Endodermal cell (in vitro differentiated cells): Measurements from ENCODE around the gene IGLL5. TPM values are rescaled to one million over a fixed set of nuclear protein-coding genes. Genes with fewer than 3 reads are reported as not detected.
A peak's percentile ranks its signal among the peaks of the same experiment; 100 is the strongest.

Experiments
- DNase-seq: peaks from one replicate; pipeline ENCODE4 v3.0.0-alpha.2; 2017
- H3K27ac ChIP-seq: 2 replicates; pipeline ENCODE4 v1.5.1; 2013; ENCODE audit warnings: mild to moderate bottlenecking, low read depth, low read length, moderate library complexity
- H3K27me3 ChIP-seq: 2 replicates; pipeline ENCODE4 v1.6.1; 2013; ENCODE audit warnings: mild to moderate bottlenecking, low read length, moderate library complexity; ENCODE audit not compliant: insufficient read depth, control insufficient read depth, poor library complexity, severe bottlenecking
- H3K36me3 ChIP-seq: 2 replicates; pipeline ENCODE4 v1.7.0; 2013; ENCODE audit warnings: mild to moderate bottlenecking, low read length, moderate library complexity; ENCODE audit not compliant: control insufficient read depth, insufficient read depth
- H3K4me1 ChIP-seq: one replicate; pipeline ENCODE4 v1.7.0; 2013; ENCODE audit warnings: low read length; ENCODE audit not compliant: control insufficient read depth, insufficient read depth
- H3K4me3 ChIP-seq: 2 replicates; pipeline ENCODE4 v1.5.1; 2013; ENCODE audit warnings: mild to moderate bottlenecking, low read length, moderate library complexity
- H3K9ac ChIP-seq: 2 replicates; pipeline ENCODE4 v1.6.1; 2013; ENCODE audit warnings: mild to moderate bottlenecking, low read length, moderate library complexity; ENCODE audit not compliant: poor library complexity, severe bottlenecking; ENCODE audit errors: extremely low read depth
- H3K9me3 ChIP-seq: 2 replicates; pipeline ENCODE4 v1.6.1; 2013; ENCODE audit warnings: mild to moderate bottlenecking, low read length, moderate library complexity; ENCODE audit not compliant: control insufficient read depth
- H3K27ac Mint-ChIP-seq: 2 replicates; pipeline ENCODE4 v1.8.0; 2020; ENCODE audit warnings: mixed read lengths
- H3K27me3 Mint-ChIP-seq: 2 replicates; pipeline ENCODE4 v1.8.0; 2021; ENCODE audit warnings: mild to moderate bottlenecking, mixed read lengths; ENCODE audit not compliant: insufficient read depth
- H3K36me3 Mint-ChIP-seq: 2 replicates; pipeline ENCODE4 v1.8.0; 2020; ENCODE audit warnings: low read depth, mixed read lengths
- H3K4me1 Mint-ChIP-seq: 2 replicates; pipeline ENCODE4 v1.8.0; 2020; ENCODE audit warnings: mixed read lengths
- H3K4me3 Mint-ChIP-seq: 2 replicates; pipeline ENCODE4 v1.8.0; 2020; ENCODE audit warnings: mild to moderate bottlenecking, moderate library complexity, mixed read lengths
- H3K9me3 Mint-ChIP-seq: 2 replicates; pipeline ENCODE4 v1.8.0; 2020; ENCODE audit warnings: mild to moderate bottlenecking, mixed read lengths
- WGBS, 2 experiments: methylation state at CpG; one replicate each; pipeline versions ENCODE4 v1.1.5 to v1.1.7; 2013; ENCODE audit warnings: missing lambda C conversion rate in 2 of 2, mixed read lengths in 1 of 2; ENCODE audit not compliant: insufficient coverage in 1 of 2, insufficient read length in 1 of 2; 5-methylcytosine and 5-hydroxymethylcytosine counted together
- total RNA-seq, 2 donors: library from RNA; stranded (reverse); fragmentation: NEBNext Ultra II Directional in 1 of 2; extraction: Animal tissue kit (Norgen Biotek cat#: 25700) in 1 of 2; gene quantifications; 2 replicates in 1 of 2; 3 replicates in 1 of 2; pipeline ENCODE4 v1.2.1, GENCODE V29; 2021
- TF ChIP-seq, protein P1 (sequence below): fragments of 200-600 bp; sonication (generic); conservative IDR thresholded peaks from 2 replicates; pipeline ENCODE4 v1.5.0; 2021; ENCODE audit warnings: antibody characterized with exemption, mild to moderate bottlenecking

The IGLL5 gene
- total RNA-seq, 2 donors from 2014 or later: not detected

DNA sequence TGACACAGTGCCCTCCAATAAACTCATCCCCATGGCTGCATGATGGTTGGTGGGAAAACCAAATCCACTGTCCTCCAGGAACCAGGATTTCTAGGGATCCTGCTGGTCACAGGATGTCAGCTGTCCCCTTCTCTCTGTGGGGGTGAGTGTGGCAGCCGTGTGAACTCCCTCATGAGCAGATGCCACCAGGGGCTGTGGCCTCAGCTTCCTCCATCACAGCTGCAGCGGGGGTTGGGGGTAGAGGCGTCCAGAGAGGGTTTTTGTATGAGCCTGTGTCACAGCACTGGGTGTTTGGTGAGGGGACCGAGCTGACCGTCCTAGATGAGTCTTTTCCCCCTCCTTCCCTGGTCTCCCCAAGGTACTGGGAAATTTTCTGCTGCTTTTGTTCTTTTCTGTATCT lies 26.4 kb downstream of the IGLL5 start:
- no peak overlapping the region for H3K9ac ChIP-seq
- Mint-ChIP-seq H3K36me3 (no peaks in the 10 kb centered on the region), H3K27me3 (peaks cover 66% of the 10 kb centered on the region), H3K4me1 (peaks cover 3% of the 10 kb centered on the region), H3K9me3 (no peaks in the 10 kb centered on the region), H3K27ac (peak overlapping the region; percentile 32), H3K4me3 (no peak overlapping the region)
- no peak overlapping the region for H3K27ac ChIP-seq
- no peak overlapping the region for H3K4me3 ChIP-seq
- H3K27me3 ChIP-seq: peaks cover 25% of the 10 kb centered on the region
- no peaks in the 10 kb centered on the region for H3K9me3 ChIP-seq
- H3K36me3 ChIP-seq: no peaks in the 10 kb centered on the region
- TF ChIP-seq, protein P1, sequence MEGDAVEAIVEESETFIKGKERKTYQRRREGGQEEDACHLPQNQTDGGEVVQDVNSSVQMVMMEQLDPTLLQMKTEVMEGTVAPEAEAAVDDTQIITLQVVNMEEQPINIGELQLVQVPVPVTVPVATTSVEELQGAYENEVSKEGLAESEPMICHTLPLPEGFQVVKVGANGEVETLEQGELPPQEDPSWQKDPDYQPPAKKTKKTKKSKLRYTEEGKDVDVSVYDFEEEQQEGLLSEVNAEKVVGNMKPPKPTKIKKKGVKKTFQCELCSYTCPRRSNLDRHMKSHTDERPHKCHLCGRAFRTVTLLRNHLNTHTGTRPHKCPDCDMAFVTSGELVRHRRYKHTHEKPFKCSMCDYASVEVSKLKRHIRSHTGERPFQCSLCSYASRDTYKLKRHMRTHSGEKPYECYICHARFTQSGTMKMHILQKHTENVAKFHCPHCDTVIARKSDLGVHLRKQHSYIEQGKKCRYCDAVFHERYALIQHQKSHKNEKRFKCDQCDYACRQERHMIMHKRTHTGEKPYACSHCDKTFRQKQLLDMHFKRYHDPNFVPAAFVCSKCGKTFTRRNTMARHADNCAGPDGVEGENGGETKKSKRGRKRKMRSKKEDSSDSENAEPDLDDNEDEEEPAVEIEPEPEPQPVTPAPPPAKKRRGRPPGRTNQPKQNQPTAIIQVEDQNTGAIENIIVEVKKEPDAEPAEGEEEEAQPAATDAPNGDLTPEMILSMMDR: no peak
- no peaks in the 10 kb centered on the region for H3K4me1 ChIP-seq
- 79 to 82% methylated on average over 3 of the region's 5 CpGs for WGBS, 2 experiments
- no peak for DNase-seq

DNA sequence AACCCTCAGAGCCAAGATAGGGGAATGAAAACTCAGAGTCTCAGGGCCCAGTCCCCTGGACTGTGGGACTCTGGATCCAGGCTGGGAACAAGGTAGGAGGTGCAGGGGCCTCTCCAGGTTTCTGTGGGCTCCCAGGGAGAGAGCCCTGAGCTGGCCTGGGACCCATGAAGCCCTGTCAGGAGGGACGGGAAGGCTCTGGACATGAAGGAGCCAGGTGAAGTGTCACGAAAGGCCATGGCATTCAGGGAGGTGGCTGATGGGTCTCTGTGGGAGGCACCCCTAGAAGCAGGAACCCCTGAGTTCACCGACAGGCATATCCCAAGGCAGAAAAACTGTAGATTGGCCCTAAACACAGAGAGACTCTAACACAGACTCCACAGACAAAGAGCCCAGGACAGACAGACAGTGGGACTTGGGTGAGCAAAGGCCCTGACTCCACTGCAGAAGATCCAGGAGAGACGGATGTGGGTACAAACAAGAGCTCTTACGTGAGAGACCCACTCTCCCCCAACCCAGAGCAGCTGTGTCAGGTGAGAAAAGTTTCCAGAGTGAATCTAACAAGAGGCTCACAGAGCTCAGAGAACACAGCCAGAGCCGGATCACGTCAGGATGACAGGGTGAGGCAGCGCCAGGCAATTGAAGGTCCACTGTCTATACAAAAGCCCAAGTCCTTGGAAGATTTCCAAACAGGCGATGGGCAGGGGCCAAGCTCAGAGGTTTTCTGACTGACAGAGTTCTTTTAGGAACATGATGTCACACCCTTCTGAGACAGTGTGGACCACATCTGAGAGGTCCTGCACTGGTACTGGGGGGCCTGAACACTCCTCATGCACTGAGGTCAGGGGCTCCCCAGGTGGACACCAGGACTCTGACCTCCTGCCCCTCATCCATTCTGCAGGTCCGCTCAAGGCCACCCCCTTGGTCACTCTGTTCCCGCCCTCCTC lies 27.4 kb downstream of the IGLL5 start:
- Histone ChIP-seq H3K9me3 (no peaks in the 10 kb centered on the region), H3K36me3 (no peaks in the 10 kb centered on the region), H3K4me3 (no peak overlapping the region), H3K27me3 (peaks cover 15% of the 10 kb centered on the region), H3K27ac (no peak overlapping the region), H3K9ac (no peak overlapping the region), H3K4me1 (no peaks in the 10 kb centered on the region)
- TF ChIP-seq, protein P1: no peak
- H3K27ac Mint-ChIP-seq: no peak overlapping the region
- peaks cover 63% of the 10 kb centered on the region for H3K27me3 Mint-ChIP-seq
- H3K4me3 Mint-ChIP-seq: no peak overlapping the region
- DNase-seq: no peak
- peaks cover 3% of the 10 kb centered on the region for H3K4me1 Mint-ChIP-seq
- H3K9me3 Mint-ChIP-seq: no peaks in the 10 kb centered on the region
- H3K36me3 Mint-ChIP-seq: no peaks in the 10 kb centered on the region
- 88 to 92% methylated on average over 8 to 11 of the region's 11 CpGs for WGBS, 2 experiments

DNA sequence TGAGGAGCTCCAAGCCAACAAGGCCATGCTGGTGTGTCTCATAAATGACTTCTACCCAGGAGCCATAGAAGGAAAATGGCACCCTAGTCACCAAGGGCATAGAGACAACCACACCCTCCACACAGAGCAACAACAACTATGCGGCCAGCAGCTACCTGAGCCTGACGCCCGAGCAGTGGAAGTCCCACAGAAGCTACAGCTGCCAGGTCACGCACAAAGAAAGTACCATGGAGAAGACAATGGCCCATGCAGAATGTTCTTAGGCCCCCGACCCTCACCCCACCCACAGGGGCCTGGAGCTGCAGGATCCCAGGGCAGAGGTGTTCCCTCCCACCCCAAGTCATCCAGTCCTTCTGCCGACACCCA lies 28.0 kb downstream of the IGLL5 start:
- no peak for DNase-seq
- Histone ChIP-seq H3K27ac (no peak overlapping the region), H3K36me3 (no peaks in the 10 kb centered on the region), H3K4me1 (no peaks in the 10 kb centered on the region), H3K27me3 (peaks cover 8% of the 10 kb centered on the region), H3K9me3 (no peaks in the 10 kb centered on the region), H3K4me3 (no peak overlapping the region), H3K9ac (no peak overlapping the region)
- no peak overlapping the region for H3K27ac Mint-ChIP-seq
- H3K27me3 Mint-ChIP-seq: peaks cover 61% of the 10 kb centered on the region
- 89 to 100% methylated on average over 3 to 6 of the region's 6 CpGs for WGBS, 2 experiments
- no peak overlapping the region for H3K4me3 Mint-ChIP-seq
- H3K36me3 Mint-ChIP-seq: no peaks in the 10 kb centered on the region
- H3K9me3 Mint-ChIP-seq: no peaks in the 10 kb centered on the region
- peaks cover 3% of the 10 kb centered on the region for H3K4me1 Mint-ChIP-seq
- TF ChIP-seq, protein P1: no peak
